ENCODE data around the gene CTU2.

The CTU2 gene

GRCh38 chr16:88737298-88738150, 31.2 kb downstream of the CTU2 start (continued):
- TF ChIP-seq ELK4 (IDR thresholded peaks at IDR 0.05; ENCODE audit: borderline replicate concordance, low read depth, low read length) (no peak), ZNF549 (tag by site-specific recombination; IDR thresholded peaks at IDR 0.05) (no peak), ZNF16 (tag by site-specific recombination; IDR thresholded peaks at IDR 0.05; ENCODE audit: low read depth) (no peak), KLF9 (tag by site-specific recombination; IDR thresholded peaks at IDR 0.05; ENCODE audit: low read depth) (peak; percentile 97), PBX3 (CRISPR knock-in tag; IDR thresholded peaks at IDR 0.05) (no peak), GFI1B (tag by site-specific recombination; IDR thresholded peaks at IDR 0.05) (no peak), ZNF341 (tag by site-specific recombination; IDR thresholded peaks at IDR 0.05; ENCODE audit: low read depth) (no peak), ZNF571 (tag by site-specific recombination; IDR thresholded peaks at IDR 0.05) (no peak), YY2 (tag by site-specific recombination; IDR thresholded peaks at IDR 0.05) (no peak), SP3 (tag by site-specific recombination; IDR thresholded peaks at IDR 0.05) (peak; percentile 51; the same call in 1 of the 2 replicates), ZNF580 (tag by site-specific recombination; IDR thresholded peaks at IDR 0.05) (peak; percentile 68; the same call in 1 of the 2 replicates), ZBTB1 (tag by site-specific recombination; IDR thresholded peaks at IDR 0.05) (0 out of 2 replicates have a peak, but pooled peaks have one; percentile 37), ZNF639 (tag by site-specific recombination; IDR thresholded peaks at IDR 0.05) (no peak), ZFP41 (tag by site-specific recombination; IDR thresholded peaks at IDR 0.05; ENCODE audit: borderline replicate concordance) (no peak), ZBTB49 (tag by site-specific recombination; IDR thresholded peaks at IDR 0.05; ENCODE audit: low read depth) (no peak), ZNF146 (tag by site-specific recombination; IDR thresholded peaks at IDR 0.05) (no peak), ZNF473 (tag by site-specific recombination; IDR thresholded peaks at IDR 0.05) (no peak), PRDM6 (tag by site-specific recombination; IDR thresholded peaks at IDR 0.05) (no peak), ZNF426 (tag by site-specific recombination; IDR thresholded peaks at IDR 0.05) (no peak), ZNF529 (tag by site-specific recombination; IDR thresholded peaks at IDR 0.05; ENCODE audit: insufficient replicate concordance) (no peak), ZBTB7A (tag by site-specific recombination; IDR thresholded peaks at IDR 0.05; ENCODE audit: low read depth) (peak; percentile 78; the same call in 1 of the 2 replicates), MZF1 (tag by site-specific recombination; IDR thresholded peaks at IDR 0.05; ENCODE audit: borderline replicate concordance) (0 out of 2 replicates have a peak, but pooled peaks have one; percentile 19), ZSCAN30 (tag by site-specific recombination; IDR thresholded peaks at IDR 0.05) (peak; percentile 85), ZNF184 (tag by site-specific recombination; IDR thresholded peaks at IDR 0.05) (no peak), ZNF211 (tag by site-specific recombination; IDR thresholded peaks at IDR 0.05; ENCODE audit: low read depth) (no peak), ZNF2 (tag by site-specific recombination; IDR thresholded peaks at IDR 0.05) (peak; percentile 72; the same call in 1 of the 2 replicates), SALL2 (tag by site-specific recombination; IDR thresholded peaks at IDR 0.05; ENCODE audit: borderline replicate concordance) (no peak), ZNF221 (tag by site-specific recombination; IDR thresholded peaks at IDR 0.05; ENCODE audit: borderline replicate concordance) (no peak)

All from HEK293 (cell line).